DOHH2 (cell line): Measurements from ENCODE around the gene GJA4.

Experiments
- CTCF ChIP-seq: fragments of 200-600 bp; sonication (generic); IDR thresholded peaks from one replicate; pipeline ENCODE4 v1.5.1; 2014; ENCODE audit warnings: antibody characterized with exemption, mild to moderate bottlenecking, low read depth, low read length; ENCODE audit not compliant: poor library complexity, severe bottlenecking
- EZH2phosphoT487 ChIP-seq: fragments of 200-600 bp; sonication (generic); IDR thresholded peaks from 2 replicates; pipeline ENCODE4 v1.6.1; 2017; ENCODE audit warnings: borderline replicate concordance, mild to moderate bottlenecking, antibody characterized with exemption, low read length, moderate library complexity, mixed read lengths

- TF ChIP-seq CTCF (no peak), EZH2phosphoT487 (no peak)
Measured at GRCh38 chr1:34796990-34797389, 4.2 kb downstream of the GJA4 start.
